ENCODE measurements around the gene CEBPG. TPM values are rescaled to one million over a fixed set of nuclear protein-coding genes. Genes with fewer than 3 reads are reported as not detected.
A peak's percentile ranks its signal among the peaks of the same experiment; 100 is the strongest.

CEBPG gene
- total and polyA plus RNA-seq, 2 donors (not counting 1 experiment from before 2014, with no cell fraction given) = 13.7 to 66.7 TPM

- peaks cover 6% of the 10 kb centered on the region for H3K4me1 ChIP-seq (ENCODE audit: control insufficient read depth, extremely low read depth, insufficient read depth, low read length)
- no peak overlapping the region for H2AFZ ChIP-seq (ENCODE audit: low read length)
- DNase-seq (ENCODE audit: low read depth in 2 of 2) = peak; percentile 81 to 89
- H3K4me2 ChIP-seq (ENCODE audit: extremely low read depth, insufficient read depth, low read length) = no peak overlapping the region
- H3K27me3 ChIP-seq (ENCODE audit: control insufficient read depth, insufficient read depth, low read length) = no peaks in the 10 kb centered on the region
- H3K36me3 ChIP-seq (ENCODE audit: control insufficient read depth, insufficient read depth, low read length) = peaks cover 2% of the 10 kb centered on the region
- H3K79me2 ChIP-seq (ENCODE audit: control insufficient read depth, insufficient read depth, low read length) = peaks cover 53% of the 10 kb centered on the region
- H3K9ac ChIP-seq (ENCODE audit: insufficient read depth, low read length) = no peak overlapping the region
- H3K27ac ChIP-seq (ENCODE audit: insufficient read depth, low read length) = no peak overlapping the region
- no peaks in the 10 kb centered on the region for H3K9me3 ChIP-seq (ENCODE audit: control insufficient read depth, insufficient read depth, low read depth, low read length)
- no peak overlapping the region for H3K4me3 ChIP-seq (replicated peaks in 1 of 4; ENCODE audit: control extremely low read depth in 1 of 4, insufficient read depth in 1 of 4, low read depth in 3 of 4, low read length in 4 of 4)
- H4K20me1 ChIP-seq (ENCODE audit: control insufficient read depth, extremely low read depth, insufficient read depth, low read length) = peaks cover 2% of the 10 kb centered on the region
- TF ChIP-seq CTCF (conservative IDR thresholded peaks at IDR 0.05 in 1 of 2, IDR thresholded peaks at IDR 0.05 in 1 of 2; ENCODE audit: low read depth in 1 of 2, low read length in 2 of 2) = no peak
- TF ChIP-seq EZH2 (IDR thresholded peaks at IDR 0.05; ENCODE audit: low read length, missing control alignments) = no peak
Observed at GRCh38 chr19:33376423-33376822, 2.9 kb downstream of the CEBPG start.

- Histone ChIP-seq H3K4me2 (ENCODE audit: extremely low read depth, insufficient read depth, low read length) (no peak overlapping the region), H3K36me3 (ENCODE audit: control insufficient read depth, insufficient read depth, low read length) (peaks cover 3% of the 10 kb centered on the region), H3K27me3 (ENCODE audit: control insufficient read depth, insufficient read depth, low read length) (no peaks in the 10 kb centered on the region), H3K9ac (ENCODE audit: insufficient read depth, low read length) (no peak overlapping the region), H4K20me1 (ENCODE audit: control insufficient read depth, extremely low read depth, insufficient read depth, low read length) (peaks cover 2% of the 10 kb centered on the region), H3K79me2 (ENCODE audit: control insufficient read depth, insufficient read depth, low read length) (peaks cover 53% of the 10 kb centered on the region), H3K9me3 (ENCODE audit: control insufficient read depth, insufficient read depth, low read depth, low read length) (no peaks in the 10 kb centered on the region), H3K4me1 (ENCODE audit: control insufficient read depth, extremely low read depth, insufficient read depth, low read length) (peaks cover 6% of the 10 kb centered on the region), H2AFZ (ENCODE audit: low read length) (no peak overlapping the region), H3K27ac (ENCODE audit: insufficient read depth, low read length) (no peak overlapping the region), H3K4me3 (replicated peaks in 1 of 4; ENCODE audit: control extremely low read depth in 1 of 4, insufficient read depth in 1 of 4, low read depth in 3 of 4, low read length in 4 of 4) (no peak overlapping the region)
- TF ChIP-seq CTCF (conservative IDR thresholded peaks at IDR 0.05 in 1 of 2, IDR thresholded peaks at IDR 0.05 in 1 of 2; ENCODE audit: low read depth in 1 of 2, low read length in 2 of 2) (no peak), EZH2 (IDR thresholded peaks at IDR 0.05; ENCODE audit: low read length, missing control alignments) (no peak)
- DNase-seq (ENCODE audit: low read depth in 2 of 2) = no peak
Observed at GRCh38 chr19:33376941-33377557, 3.5 kb downstream of the CEBPG start.

DNA sequence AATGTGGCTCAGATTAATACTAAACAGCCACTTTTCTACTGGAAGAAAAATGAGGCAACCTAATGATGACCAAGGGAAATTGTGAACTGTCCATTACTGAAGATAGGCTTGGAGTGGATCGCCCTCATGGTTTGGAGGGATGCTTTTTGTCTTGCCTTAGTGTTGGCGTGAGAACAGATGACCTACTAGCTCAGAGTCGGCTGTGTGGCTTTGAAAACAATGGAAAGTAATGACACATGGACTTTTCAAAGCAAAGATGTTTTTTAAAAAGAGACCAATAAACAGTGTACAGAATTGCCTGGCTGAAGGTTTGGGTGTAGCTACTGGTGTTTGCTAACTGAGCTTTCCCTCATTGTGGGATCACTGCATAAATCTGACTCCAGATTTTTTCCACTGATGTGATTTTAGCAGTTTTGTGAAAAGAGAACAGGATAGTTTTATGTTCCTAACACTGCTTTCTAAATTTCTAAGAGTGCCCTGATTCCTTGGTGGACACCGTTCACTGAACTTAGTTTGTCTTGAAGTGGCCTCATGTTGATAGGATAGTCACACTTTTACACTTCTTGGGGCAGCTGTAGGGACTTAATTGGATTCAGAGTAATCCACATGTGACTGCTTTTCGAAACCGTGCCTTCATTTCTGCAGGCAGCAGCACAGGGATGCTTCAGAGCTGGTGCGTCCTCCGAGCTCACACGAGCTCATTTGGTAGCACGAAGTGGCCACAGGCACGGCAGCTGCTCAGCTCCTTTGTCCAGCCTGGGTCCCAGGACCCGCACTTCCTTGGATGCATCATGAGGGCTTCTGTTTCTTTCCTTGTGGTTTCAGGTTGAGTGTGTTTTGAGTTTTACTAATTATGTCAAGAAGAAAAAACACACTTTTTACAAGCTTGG, 4.3 kb downstream of the CEBPG start:
- Histone ChIP-seq H3K4me1 (ENCODE audit: control insufficient read depth, extremely low read depth, insufficient read depth, low read length) (peaks cover 6% of the 10 kb centered on the region), H2AFZ (ENCODE audit: low read length) (no peak overlapping the region), H4K20me1 (ENCODE audit: control insufficient read depth, extremely low read depth, insufficient read depth, low read length) (peaks cover 2% of the 10 kb centered on the region), H3K27ac (ENCODE audit: insufficient read depth, low read length) (no peak overlapping the region), H3K4me3 (replicated peaks in 1 of 4; ENCODE audit: control extremely low read depth in 1 of 4, insufficient read depth in 1 of 4, low read depth in 3 of 4, low read length in 4 of 4) (no peak overlapping the region), H3K9ac (ENCODE audit: insufficient read depth, low read length) (no peak overlapping the region), H3K4me2 (ENCODE audit: extremely low read depth, insufficient read depth, low read length) (no peak overlapping the region), H3K36me3 (ENCODE audit: control insufficient read depth, insufficient read depth, low read length) (peaks cover 3% of the 10 kb centered on the region), H3K9me3 (ENCODE audit: control insufficient read depth, insufficient read depth, low read depth, low read length) (no peaks in the 10 kb centered on the region), H3K27me3 (ENCODE audit: control insufficient read depth, insufficient read depth, low read length) (no peaks in the 10 kb centered on the region), H3K79me2 (ENCODE audit: control insufficient read depth, insufficient read depth, low read length) (peaks cover 53% of the 10 kb centered on the region)
- peak in 1 of 2 donors; percentile 15 for DNase-seq (ENCODE audit: low read depth in 2 of 2)
- no peak for TF ChIP-seq CTCF (conservative IDR thresholded peaks at IDR 0.05 in 1 of 2, IDR thresholded peaks at IDR 0.05 in 1 of 2; ENCODE audit: low read depth in 1 of 2, low read length in 2 of 2)

Measured in fibroblast of lung (primary cell).